Brain microvascular endothelial cell (primary cell): Measurements from ENCODE around the gene ASCL1.

ENCODE experiments used
- DNase-seq: peaks from one replicate; pipeline ENCODE4 v3.0.0-alpha.2; 2020
- H3K27ac ChIP-seq: fragments of 250-450 bp; sonication (Bioruptor Pico); 2 replicates; pipeline ENCODE4 v1.5.1; 2020; ENCODE audit warnings: mild to moderate bottlenecking, moderate library complexity
- H3K27me3 ChIP-seq: fragments of 250-450 bp; sonication (Bioruptor Pico); replicated peaks from 2 replicates; pipeline ENCODE4 v1.5.1; 2020; ENCODE audit warnings: mild to moderate bottlenecking
- H3K36me3 ChIP-seq: fragments of 250-450 bp; sonication (Bioruptor Pico); replicated peaks from 2 replicates; pipeline ENCODE4 v1.5.1; 2020; ENCODE audit warnings: mild to moderate bottlenecking
- H3K4me3 ChIP-seq: 2 replicates; pipeline ENCODE4 v1.5.1; 2011; ENCODE audit warnings: low read depth, mild to moderate bottlenecking, control low read depth, low read length, moderate library complexity
- in situ Hi-C: cut with HindIII; loops from 2 replicates; pipeline ENCODE4 v1.10.0; 2017; ENCODE audit warnings: low sequenced_read_pairs, low pct_ligation_motif_present
- TF ChIP-seq, protein P1 (sequence below): IDR thresholded peaks from 2 replicates; pipeline ENCODE4 v1.5.1; 2011; ENCODE audit warnings: low read depth, mild to moderate bottlenecking, moderate library complexity, low read length, control low read depth, inconsistent platforms; ENCODE audit errors: missing control alignments

ASCL1 gene

DNA sequence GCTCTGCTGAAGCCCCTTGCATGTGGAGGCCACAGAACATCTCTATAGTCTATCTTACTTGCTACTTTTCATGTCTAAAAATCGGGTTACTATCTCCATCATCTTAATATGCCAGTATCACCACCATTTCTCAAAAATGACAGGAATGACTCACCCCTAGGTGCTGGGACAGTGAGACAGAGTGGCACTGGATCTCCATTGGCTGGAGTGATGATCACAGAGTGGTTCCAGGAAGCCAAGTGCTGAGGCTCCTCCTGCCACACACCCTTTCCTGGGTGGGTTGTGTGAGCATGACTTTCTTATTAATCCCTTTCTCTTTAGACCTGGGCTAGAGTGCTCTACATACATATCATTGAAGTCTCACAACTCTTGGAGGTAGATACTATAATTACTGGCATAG is 3.3 kb upstream of the ASCL1 start:
- Histone ChIP-seq H3K27ac (no peak overlapping the region), H3K4me3 (no peak overlapping the region), H3K27me3 (peaks cover 60% of the 10 kb centered on the region), H3K36me3 (no peaks in the 10 kb centered on the region)
- DNase-seq, result no peak
- TF ChIP-seq, protein P1, sequence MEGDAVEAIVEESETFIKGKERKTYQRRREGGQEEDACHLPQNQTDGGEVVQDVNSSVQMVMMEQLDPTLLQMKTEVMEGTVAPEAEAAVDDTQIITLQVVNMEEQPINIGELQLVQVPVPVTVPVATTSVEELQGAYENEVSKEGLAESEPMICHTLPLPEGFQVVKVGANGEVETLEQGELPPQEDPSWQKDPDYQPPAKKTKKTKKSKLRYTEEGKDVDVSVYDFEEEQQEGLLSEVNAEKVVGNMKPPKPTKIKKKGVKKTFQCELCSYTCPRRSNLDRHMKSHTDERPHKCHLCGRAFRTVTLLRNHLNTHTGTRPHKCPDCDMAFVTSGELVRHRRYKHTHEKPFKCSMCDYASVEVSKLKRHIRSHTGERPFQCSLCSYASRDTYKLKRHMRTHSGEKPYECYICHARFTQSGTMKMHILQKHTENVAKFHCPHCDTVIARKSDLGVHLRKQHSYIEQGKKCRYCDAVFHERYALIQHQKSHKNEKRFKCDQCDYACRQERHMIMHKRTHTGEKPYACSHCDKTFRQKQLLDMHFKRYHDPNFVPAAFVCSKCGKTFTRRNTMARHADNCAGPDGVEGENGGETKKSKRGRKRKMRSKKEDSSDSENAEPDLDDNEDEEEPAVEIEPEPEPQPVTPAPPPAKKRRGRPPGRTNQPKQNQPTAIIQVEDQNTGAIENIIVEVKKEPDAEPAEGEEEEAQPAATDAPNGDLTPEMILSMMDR, result no peak
- in situ Hi-C loops, result loop anchor here (25.0 kb wide), 1 partner anchor 583 kb away; no protein-coding TSS in a partner anchor

DNA sequence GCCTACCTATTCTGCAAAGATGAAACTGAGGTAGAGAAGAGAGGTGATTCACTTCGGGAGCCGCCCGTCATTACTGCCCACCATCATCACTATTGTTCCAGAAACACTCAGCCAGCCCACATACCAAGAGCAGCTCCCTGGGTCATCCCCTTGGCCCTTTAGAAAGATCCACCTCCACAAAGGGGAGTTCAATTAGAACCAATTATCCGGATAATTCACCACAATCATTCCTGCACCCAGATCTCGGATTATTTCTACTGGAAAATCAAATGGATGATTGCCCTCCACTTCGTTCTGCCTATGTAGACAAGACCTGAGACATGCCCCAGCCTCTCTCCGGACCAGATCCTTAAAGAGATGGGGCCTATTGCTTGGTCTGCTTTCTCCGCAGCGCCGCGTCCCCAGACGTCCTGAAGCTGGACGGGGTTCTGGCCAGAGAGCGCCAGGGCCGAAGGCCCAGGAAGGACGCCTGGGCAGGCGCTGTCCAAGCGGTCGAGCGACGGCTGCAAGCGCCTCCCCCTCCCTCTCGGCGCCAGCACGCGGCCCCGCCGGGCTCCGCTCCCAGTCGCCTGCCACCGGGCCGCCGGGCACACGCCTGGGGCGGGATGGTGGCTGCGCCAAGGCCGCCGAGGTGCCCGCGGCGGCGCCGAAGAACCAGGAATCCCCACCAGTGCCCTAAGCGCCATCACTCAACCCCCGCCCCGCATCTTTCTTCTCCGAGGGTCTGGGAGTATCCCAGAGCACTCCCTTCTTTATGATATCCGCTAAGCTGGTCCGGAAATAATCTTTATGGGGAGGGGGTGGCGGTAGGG is 1.3 kb upstream of the ASCL1 start:
- H3K4me3 ChIP-seq, result no peak overlapping the region
- TF ChIP-seq, protein P1, result no peak
- in situ Hi-C loops, result loop anchor here (25.0 kb wide), 1 partner anchor 581 kb away; no protein-coding TSS in a partner anchor
- no peaks in the 10 kb centered on the region for H3K36me3 ChIP-seq
- DNase-seq, result no peak
- peaks cover 57% of the 10 kb centered on the region for H3K27me3 ChIP-seq
- no peak overlapping the region for H3K27ac ChIP-seq

DNA sequence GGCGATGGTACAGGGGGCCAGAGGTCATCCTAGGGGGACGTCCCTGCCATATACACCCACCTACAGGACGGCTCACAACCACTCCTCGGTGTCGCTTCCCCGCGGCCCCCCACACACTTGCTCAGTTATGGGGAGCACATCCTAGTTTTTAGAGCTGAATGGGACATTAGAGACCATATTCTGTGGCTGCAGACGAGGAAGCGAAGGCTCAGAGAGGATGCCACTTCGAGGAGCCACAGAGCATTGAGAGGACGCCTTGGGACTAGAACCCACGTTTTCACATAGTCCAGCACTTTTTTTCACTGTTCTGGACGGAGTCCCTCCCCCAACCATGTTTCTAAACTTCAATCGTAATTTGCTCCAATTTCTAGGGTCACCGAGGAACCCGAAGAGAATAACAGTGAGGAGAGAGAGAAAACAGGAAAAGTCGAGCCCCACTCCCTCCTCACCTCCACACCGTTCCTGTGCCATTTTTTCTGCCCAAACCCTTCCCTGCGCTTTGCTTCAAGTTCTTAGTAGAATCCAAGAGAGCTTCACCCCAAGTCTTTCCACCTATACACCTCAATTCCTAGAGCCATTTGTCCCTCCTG is 641 bp upstream of the ASCL1 start:
- Histone ChIP-seq H3K4me3 (no peak overlapping the region), H3K36me3 (no peaks in the 10 kb centered on the region), H3K27me3 (peaks cover 60% of the 10 kb centered on the region), H3K27ac (no peak overlapping the region)
- DNase-seq, result no peak
- in situ Hi-C loops, result loop anchor here (25.0 kb wide), 1 partner anchor 580 kb away; no protein-coding TSS in a partner anchor
- TF ChIP-seq, protein P1, result no peak

DNA sequence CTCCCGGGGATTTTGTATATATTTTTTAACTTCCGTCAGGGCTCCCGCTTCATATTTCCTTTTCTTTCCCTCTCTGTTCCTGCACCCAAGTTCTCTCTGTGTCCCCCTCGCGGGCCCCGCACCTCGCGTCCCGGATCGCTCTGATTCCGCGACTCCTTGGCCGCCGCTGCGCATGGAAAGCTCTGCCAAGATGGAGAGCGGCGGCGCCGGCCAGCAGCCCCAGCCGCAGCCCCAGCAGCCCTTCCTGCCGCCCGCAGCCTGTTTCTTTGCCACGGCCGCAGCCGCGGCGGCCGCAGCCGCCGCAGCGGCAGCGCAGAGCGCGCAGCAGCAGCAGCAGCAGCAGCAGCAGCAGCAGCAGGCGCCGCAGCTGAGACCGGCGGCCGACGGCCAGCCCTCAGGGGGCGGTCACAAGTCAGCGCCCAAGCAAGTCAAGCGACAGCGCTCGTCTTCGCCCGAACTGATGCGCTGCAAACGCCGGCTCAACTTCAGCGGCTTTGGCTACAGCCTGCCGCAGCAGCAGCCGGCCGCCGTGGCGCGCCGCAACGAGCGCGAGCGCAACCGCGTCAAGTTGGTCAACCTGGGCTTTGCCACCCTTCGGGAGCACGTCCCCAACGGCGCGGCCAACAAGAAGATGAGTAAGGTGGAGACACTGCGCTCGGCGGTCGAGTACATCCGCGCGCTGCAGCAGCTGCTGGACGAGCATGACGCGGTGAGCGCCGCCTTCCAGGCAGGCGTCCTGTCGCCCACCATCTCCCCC is 777 bp downstream of the ASCL1 start:
- no peaks in the 10 kb centered on the region for H3K36me3 ChIP-seq
- peak; percentile 6 for DNase-seq
- TF ChIP-seq, protein P1, result no peak
- no peak overlapping the region for H3K27ac ChIP-seq
- peaks cover 61% of the 10 kb centered on the region for H3K27me3 ChIP-seq
- H3K4me3 ChIP-seq, result peak overlapping the region; percentile 42
- in situ Hi-C loops, result loop anchor here (25.0 kb wide), 1 partner anchor 579 kb away; no protein-coding TSS in a partner anchor

DNA sequence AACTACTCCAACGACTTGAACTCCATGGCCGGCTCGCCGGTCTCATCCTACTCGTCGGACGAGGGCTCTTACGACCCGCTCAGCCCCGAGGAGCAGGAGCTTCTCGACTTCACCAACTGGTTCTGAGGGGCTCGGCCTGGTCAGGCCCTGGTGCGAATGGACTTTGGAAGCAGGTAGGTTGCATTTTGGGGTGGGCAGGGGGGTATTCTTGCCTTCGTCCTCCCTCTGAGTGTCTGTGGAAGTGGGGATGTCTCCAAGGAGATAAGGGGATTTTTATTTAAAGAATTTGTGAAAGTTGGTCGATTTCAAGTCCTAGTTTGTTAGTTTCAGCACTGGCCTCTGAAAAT is 1.3 kb downstream of the ASCL1 start:
- Histone ChIP-seq H3K36me3 (no peaks in the 10 kb centered on the region), H3K4me3 (no peak overlapping the region), H3K27me3 (peaks cover 61% of the 10 kb centered on the region), H3K27ac (no peak overlapping the region)
- in situ Hi-C loops, result loop anchor here (25.0 kb wide), 1 partner anchor 578 kb away; no protein-coding TSS in a partner anchor
- no peak for DNase-seq
- TF ChIP-seq, protein P1, result no peak
